ENCODE data around the gene RBM19. TPM values are rescaled to one million over a fixed set of nuclear protein-coding genes. Genes with fewer than 3 reads are reported as not detected.

Gene RBM19
- total RNA-seq, 8 experiments from 2014 or later, result 9.0 to 51.7 (median 20.2) TPM

DNA sequence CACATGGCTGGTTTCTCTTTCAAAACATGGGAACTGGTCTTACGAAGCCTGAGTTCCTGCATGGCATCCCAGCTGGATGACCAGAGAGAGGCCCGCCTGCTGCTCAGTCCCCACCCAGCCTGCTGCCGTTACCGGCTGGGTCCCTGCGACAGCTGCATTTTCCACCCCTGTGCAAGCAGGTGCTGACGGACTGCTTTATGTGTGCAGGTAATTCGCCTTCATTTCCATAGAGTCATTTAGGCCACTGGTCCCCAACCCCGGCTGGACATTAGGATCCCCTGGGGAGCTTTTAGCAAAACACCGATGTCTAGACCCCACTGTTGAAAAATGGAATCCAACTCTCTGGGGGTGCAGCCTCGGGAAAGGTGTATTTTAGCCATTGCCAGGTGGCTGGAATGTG lies 51.9 kb downstream of the RBM19 start:
- Histone ChIP-seq H3K27ac (no peak overlapping the region), H3K4me1 (replicated peaks in 1 of 2) (peaks cover 5 to 8% of the 10 kb centered on the region in 2 donors), H3K4me3 (no peak overlapping the region)
- WGBS, 10 experiments, result 78 to 100% (median 86%) methylated on average over 1 to 7 of the region's 10 CpGs; no CpG with 5 or more reads in 4 of the 10 experiments
- in situ Hi-C loops (cut with MboI; ENCODE audit: low pct_unique_long_range_greater_than_20kb in 2 of 9, low sequenced_read_pairs in 9 of 9, unreplicated experiment in 9 of 9), result loop anchor here in 8 of 9 experiments (10.0 to 25.0 kb wide), 3 partner anchors 449 to 477 kb away; partner anchors contain the start of gene LHX5 (in 5 of the 8)
- no peak for ATAC-seq (replicated peaks in 6 of 8)

DNA sequence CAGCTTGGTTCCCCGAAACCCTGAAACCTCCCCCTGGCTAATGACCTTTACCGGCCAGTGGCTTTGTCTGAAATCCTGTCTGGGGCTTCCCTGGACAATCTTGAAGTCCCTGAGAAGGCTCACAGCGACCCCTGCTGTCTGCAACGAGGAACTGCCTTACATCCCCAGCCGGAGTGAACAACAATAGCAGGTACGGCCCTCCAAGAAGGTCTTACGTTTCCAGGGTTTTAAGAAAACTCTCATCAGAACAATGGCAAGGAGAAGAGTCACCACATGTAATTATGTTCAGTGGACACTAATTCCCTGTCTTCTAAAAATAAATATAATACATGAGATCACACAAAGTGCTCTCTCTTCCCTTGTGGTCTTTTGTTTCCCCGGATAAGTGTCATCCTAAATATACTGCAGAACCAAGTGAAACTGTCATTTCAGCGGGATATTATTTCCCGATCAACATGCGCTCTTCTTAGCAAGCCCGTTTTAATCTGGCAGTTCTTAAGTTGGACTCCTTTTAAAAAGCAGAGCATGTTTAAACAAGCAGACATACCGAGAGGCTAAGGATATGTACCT lies 53.3 kb downstream of the RBM19 start:
- Histone ChIP-seq H3K27ac (no peak overlapping the region), H3K4me1 (replicated peaks in 1 of 2) (peaks cover 5 to 8% of the 10 kb centered on the region in 2 donors), H3K4me3 (no peak overlapping the region)
- peak; percentile 83 to 95 (median 90) for ATAC-seq (replicated peaks in 6 of 8)
- 0 to 100% (median 42%) methylated on average over 1 to 11 of the region's 13 CpGs; no CpG with 5 or more reads in 1 of the 10 experiments for WGBS, 10 experiments
- in situ Hi-C loops (cut with MboI; ENCODE audit: low pct_unique_long_range_greater_than_20kb in 2 of 9, low sequenced_read_pairs in 9 of 9, unreplicated experiment in 9 of 9), result loop anchor here in 8 of 9 experiments (10.0 to 25.0 kb wide), 3 partner anchors 448 to 476 kb away; partner anchors contain the start of gene LHX5 (in 5 of the 8)

- ATAC-seq (replicated peaks in 6 of 8), result peak in 4 of 8 experiments; percentile 25 to 66 (median 56)
- 67 to 100% (median 100%) methylated on average over 1 to 6 of the region's 14 CpGs; no CpG with 5 or more reads in 2 of the 10 experiments for WGBS, 10 experiments
- in situ Hi-C loops (cut with MboI; ENCODE audit: low pct_unique_long_range_greater_than_20kb in 2 of 9, low sequenced_read_pairs in 9 of 9, unreplicated experiment in 9 of 9), result loop anchor here in 8 of 9 experiments (10.0 to 25.0 kb wide), 3 partner anchors 447 to 475 kb away; partner anchors contain the start of gene LHX5 (in 5 of the 8)
- Histone ChIP-seq H3K4me1 (replicated peaks in 1 of 2) (peaks cover 5 to 8% of the 10 kb centered on the region in 2 donors), H3K4me3 (no peak overlapping the region), H3K27ac (no peak overlapping the region)
These were observed 54.0 kb downstream of the RBM19 start for GRCh38 chr12:113911971-113912759.

DNA sequence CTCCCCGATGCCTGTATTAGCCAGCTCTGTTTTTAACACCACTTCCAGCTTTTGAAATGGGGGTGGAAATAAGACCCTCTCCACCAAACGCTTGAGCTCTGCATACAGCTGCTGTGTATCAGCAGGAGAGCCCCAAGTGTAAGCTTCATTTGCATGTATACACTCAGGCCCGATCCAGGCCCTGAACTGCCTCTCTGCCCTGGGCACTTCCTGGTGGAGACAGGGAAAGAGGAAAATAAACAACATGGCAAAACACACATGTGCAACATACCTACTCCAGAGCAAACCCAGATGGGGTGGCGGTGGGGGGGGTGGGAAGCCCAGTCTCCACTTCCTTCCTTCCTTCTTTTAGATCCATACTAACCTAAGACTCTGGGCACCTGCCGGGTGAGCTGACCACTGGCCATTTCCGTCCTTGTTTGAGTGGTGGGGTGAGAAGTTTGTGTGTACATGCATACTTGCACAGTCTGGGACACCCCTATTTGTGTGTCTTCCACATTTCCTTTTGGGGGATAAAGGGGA lies 55.3 kb downstream of the RBM19 start:
- in situ Hi-C loops (cut with MboI; ENCODE audit: low pct_unique_long_range_greater_than_20kb in 2 of 9, low sequenced_read_pairs in 9 of 9, unreplicated experiment in 9 of 9), result loop anchor here in 8 of 9 experiments (10.0 to 25.0 kb wide), 3 partner anchors 446 to 474 kb away; partner anchors contain the start of gene LHX5 (in 5 of the 8)
- no peak overlapping the region for H3K27ac ChIP-seq
- no peak for ATAC-seq (replicated peaks in 6 of 8)
- no peak overlapping the region for H3K4me3 ChIP-seq
- 0 to 100% (median 80%) methylated on average over 1 to 3 of the region's 6 CpGs; no CpG with 5 or more reads in 4 of the 10 experiments for WGBS, 10 experiments
- H3K4me1 ChIP-seq (replicated peaks in 1 of 2), result peaks cover 5 to 8% of the 10 kb centered on the region in 2 donors

DNA sequence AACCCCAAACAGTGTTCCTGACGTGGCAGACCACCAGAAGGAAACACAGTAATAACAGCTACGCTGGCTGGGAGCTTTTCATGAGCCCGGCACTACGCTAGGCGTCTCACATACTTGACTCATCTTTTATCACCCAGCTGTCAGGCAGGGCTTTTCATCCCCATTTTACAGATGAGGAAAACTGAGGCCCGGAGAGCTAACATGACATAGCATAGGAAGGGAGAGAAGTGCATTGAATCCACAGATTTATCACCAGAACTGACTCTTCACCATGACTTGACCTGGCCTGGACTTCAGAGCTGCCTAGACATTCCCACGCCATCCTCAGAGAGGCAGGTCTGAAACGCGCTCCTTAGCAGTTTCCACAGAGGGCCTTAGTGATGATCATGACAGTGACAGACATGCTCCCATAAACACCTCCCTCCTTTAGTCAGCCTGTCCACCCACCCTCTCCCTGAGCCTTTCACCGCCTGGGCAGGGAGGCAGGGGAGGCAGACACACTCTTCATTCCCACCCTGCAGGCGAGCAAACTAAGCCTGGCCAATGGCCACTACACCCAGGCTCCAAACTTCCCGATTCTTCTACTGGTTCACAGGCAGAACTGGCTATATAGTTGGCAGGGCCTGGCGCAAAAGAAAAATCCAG lies 56.2 kb downstream of the RBM19 start:
- Histone ChIP-seq H3K27ac (no peak overlapping the region), H3K4me3 (no peak overlapping the region), H3K4me1 (replicated peaks in 1 of 2) (peaks cover 5 to 8% of the 10 kb centered on the region in 2 donors)
- no peak for ATAC-seq (replicated peaks in 6 of 8)
- in situ Hi-C loops (cut with MboI; ENCODE audit: low pct_unique_long_range_greater_than_20kb in 2 of 9, low sequenced_read_pairs in 9 of 9, unreplicated experiment in 9 of 9), result loop anchor here (10.0 to 25.0 kb wide), 4 partner anchors 445 to 473 kb away; partner anchors contain the start of gene LHX5 (in 5 of the 9)
- WGBS, 10 experiments, result 86 to 100% (median 96%) methylated on average over 1 to 9 of the region's 13 CpGs

- peaks cover 5 to 8% of the 10 kb centered on the region in 2 donors for H3K4me1 ChIP-seq (replicated peaks in 1 of 2)
- H3K4me3 ChIP-seq, result no peak overlapping the region
- H3K27ac ChIP-seq, result no peak overlapping the region
- no peak for ATAC-seq (replicated peaks in 6 of 8)
- in situ Hi-C loops (cut with MboI; ENCODE audit: low pct_unique_long_range_greater_than_20kb in 2 of 9, low sequenced_read_pairs in 9 of 9, unreplicated experiment in 9 of 9), result loop anchor here in 7 of 9 experiments (10.0 to 25.0 kb wide), 3 partner anchors 446 to 471 kb away; partner anchors contain the start of gene LHX5 (in 5 of the 7)
- WGBS, 10 experiments, result 80 to 100% (median 100%) methylated on average over 1 to 5 of the region's 6 CpGs; no CpG with 5 or more reads in 3 of the 10 experiments
These were observed 57.5 kb downstream of the RBM19 start for GRCh38 chr12:113908584-113909100.

GRCh38 chr12:113907446-113908180 lies 58.5 kb downstream of the RBM19 start:
- Histone ChIP-seq H3K4me3 (no peak overlapping the region), H3K27ac (no peak overlapping the region), H3K4me1 (replicated peaks in 1 of 2) (peaks cover 2 to 6% of the 10 kb centered on the region in 2 donors)
- ATAC-seq (replicated peaks in 6 of 8), result no peak
- WGBS, 10 experiments, result 90 to 100% (median 98%) methylated on average over 1 to 8 of the region's 11 CpGs; no CpG with 5 or more reads in 2 of the 10 experiments
- in situ Hi-C loops (cut with MboI; ENCODE audit: low pct_unique_long_range_greater_than_20kb in 2 of 9, low sequenced_read_pairs in 9 of 9, unreplicated experiment in 9 of 9), result loop anchor here in 7 of 9 experiments (10.0 to 25.0 kb wide), 3 partner anchors 445 to 470 kb away; partner anchors contain the start of gene LHX5 (in 5 of the 7)

- H3K27ac ChIP-seq, result no peak overlapping the region
- H3K4me3 ChIP-seq, result no peak overlapping the region
- 67 to 100% (median 98%) methylated on average over 1 to 18 of the region's 19 CpGs for WGBS, 10 experiments
- H3K4me1 ChIP-seq (replicated peaks in 1 of 2), result peaks cover 0 to 3% of the 10 kb centered on the region in 2 donors
- ATAC-seq (replicated peaks in 6 of 8), result no peak
- in situ Hi-C loops (cut with MboI; ENCODE audit: low pct_unique_long_range_greater_than_20kb in 2 of 9, low sequenced_read_pairs in 9 of 9, unreplicated experiment in 9 of 9), result loop anchor here in 7 of 9 experiments (10.0 to 25.0 kb wide), 3 partner anchors 444 to 469 kb away; partner anchors contain the start of gene LHX5 (in 5 of the 7)
These were observed 59.5 kb downstream of the RBM19 start for GRCh38 chr12:113906411-113907200.

DNA sequence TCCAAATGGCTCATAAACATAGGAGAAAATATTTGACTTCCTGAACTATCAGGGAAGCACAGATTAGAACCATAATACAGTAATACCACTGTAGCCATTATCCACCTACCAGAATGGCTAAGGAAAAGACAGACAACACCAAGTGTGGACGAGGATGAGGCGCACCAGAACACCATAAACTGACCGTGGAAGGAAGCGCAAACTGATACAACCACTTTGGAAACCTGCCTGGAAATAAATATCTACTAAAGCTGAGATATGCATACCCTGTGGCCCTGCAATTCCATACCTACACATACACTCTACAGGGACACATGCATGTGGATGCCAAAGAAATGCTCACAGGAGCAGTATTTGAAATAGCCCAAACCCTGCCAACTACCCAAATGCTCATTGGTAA lies 60.3 kb downstream of the RBM19 start:
- Histone ChIP-seq H3K27ac (no peak overlapping the region), H3K4me1 (replicated peaks in 1 of 2) (peaks cover 0 to 3% of the 10 kb centered on the region in 2 donors), H3K4me3 (no peak overlapping the region)
- in situ Hi-C loops (cut with MboI; ENCODE audit: low pct_unique_long_range_greater_than_20kb in 2 of 9, low sequenced_read_pairs in 9 of 9, unreplicated experiment in 9 of 9), result loop anchor here in 7 of 9 experiments (10.0 to 25.0 kb wide), 3 partner anchors 444 to 469 kb away; partner anchors contain the start of gene LHX5 (in 5 of the 7)
- 73 to 100% (median 90%) methylated on average over 1 to 4 of the region's 4 CpGs; no CpG with 5 or more reads in 4 of the 10 experiments for WGBS, 10 experiments
- no peak for ATAC-seq (replicated peaks in 6 of 8)

- no peak overlapping the region for H3K27ac ChIP-seq
- no peak overlapping the region for H3K4me3 ChIP-seq
- ATAC-seq (replicated peaks in 6 of 8), result peak in 2 of 8 experiments; percentile 81 to 92
- peaks cover 10 to 15% of the 10 kb centered on the region in 2 donors for H3K4me1 ChIP-seq (replicated peaks in 1 of 2)
- in situ Hi-C loops (cut with MboI; ENCODE audit: low pct_unique_long_range_greater_than_20kb in 2 of 9, low sequenced_read_pairs in 9 of 9, unreplicated experiment in 9 of 9), result loop anchor here in 7 of 9 experiments (10.0 to 25.0 kb wide), 3 partner anchors 441 to 466 kb away; partner anchors contain the start of gene LHX5 (in 5 of the 7)
- 38 to 100% (median 83%) methylated on average over 1 to 4 of the region's 4 CpGs; no CpG with 5 or more reads in 1 of the 10 experiments for WGBS, 10 experiments
These were observed 62.7 kb downstream of the RBM19 start for GRCh38 chr12:113903381-113903863.

Measured in motor neuron (in vitro differentiated cells).